ENCODE measurements around the gene ACTR1A.
A peak's percentile ranks its signal among the peaks of the same experiment; 100 is the strongest.
"Not testable (repeated sequence)": the region's sequence is repeated elsewhere in the genome, so short reads cannot be mapped to it uniquely, and the experiment has no call there.

The ACTR1A gene

GRCh38 chr10:102501201-102502028, 1.1 kb downstream of the ACTR1A start:
- TF ChIP-seq CTCF (IDR thresholded peaks at IDR 0.05; ENCODE audit: low read depth, low read length) = no peak
- DNase-seq (ENCODE audit: low read depth in 2 of 2) = peak; percentile 23 to 39
- H3K4me3 ChIP-seq (replicated peaks in 1 of 2; ENCODE audit: low read depth in 2 of 2, low read length in 2 of 2) = peak overlapping the region; percentile 63 to 89

- not testable (repeated sequence) for H3K4me3 ChIP-seq (replicated peaks in 1 of 2; ENCODE audit: low read depth in 2 of 2, low read length in 2 of 2); DNase-seq (ENCODE audit: low read depth in 2 of 2)
These were observed 1.8 kb downstream of the ACTR1A start for GRCh38 chr10:102500686-102501085.

GRCh38 chr10:102499356-102499755, 3.2 kb downstream of the ACTR1A start:
- no peak overlapping the region for H3K4me3 ChIP-seq (replicated peaks in 1 of 2; ENCODE audit: low read depth in 2 of 2, low read length in 2 of 2)
- DNase-seq (ENCODE audit: low read depth in 2 of 2) = no peak
- no peak for TF ChIP-seq CTCF (IDR thresholded peaks at IDR 0.05; ENCODE audit: low read depth, low read length)

GRCh38 chr10:102497545-102497944, 5.0 kb downstream of the ACTR1A start:
- H3K4me3 ChIP-seq (replicated peaks in 1 of 2; ENCODE audit: low read depth in 2 of 2, low read length in 2 of 2) = no peak overlapping the region
- DNase-seq (ENCODE audit: low read depth in 2 of 2) = no peak
- TF ChIP-seq CTCF (IDR thresholded peaks at IDR 0.05; ENCODE audit: low read depth, low read length) = no peak

- no peak overlapping the region for H3K4me3 ChIP-seq (replicated peaks in 1 of 2; ENCODE audit: low read depth in 2 of 2, low read length in 2 of 2)
- TF ChIP-seq CTCF (IDR thresholded peaks at IDR 0.05; ENCODE audit: low read depth, low read length) = no peak
- DNase-seq (ENCODE audit: low read depth in 2 of 2) = no peak
These were observed 8.7 kb downstream of the ACTR1A start for GRCh38 chr10:102493771-102494170.

- TF ChIP-seq CTCF (IDR thresholded peaks at IDR 0.05; ENCODE audit: low read depth, low read length) = no peak
- DNase-seq (ENCODE audit: low read depth in 2 of 2) = peak in 1 of 2 donors; percentile 74
These were observed 9.5 kb downstream of the ACTR1A start for GRCh38 chr10:102492983-102493382.

GRCh38 chr10:102492344-102492939, 10.1 kb downstream of the ACTR1A start:
- no peak for DNase-seq (ENCODE audit: low read depth in 2 of 2)
- no peak for TF ChIP-seq CTCF (IDR thresholded peaks at IDR 0.05; ENCODE audit: low read depth, low read length)
- no peak overlapping the region for H3K4me3 ChIP-seq (replicated peaks in 1 of 2; ENCODE audit: low read depth in 2 of 2, low read length in 2 of 2)

More at GRCh38 chr10:102492983-102493382, 9.5 kb downstream of the ACTR1A start:
- no peak overlapping the region for H3K4me3 ChIP-seq (replicated peaks in 1 of 2; ENCODE audit: low read depth in 2 of 2, low read length in 2 of 2)
